HFFc6 (cell line): Measurements from ENCODE around the gene CSNK2B. TPM values are rescaled to one million over a fixed set of nuclear protein-coding genes. Genes with fewer than 3 reads are reported as not detected.
"Not testable (repeated sequence)": the region's sequence is repeated elsewhere in the genome, so short reads cannot be mapped to it uniquely, and the experiment has no call there.

Source experiments
- DNase-seq: peaks from one replicate; pipeline ENCODE4 v3.0.0-alpha.2; 2018
- H3K27ac Mint-ChIP-seq: 2 replicates; pipeline ENCODE4 v1.8.0; 2020; ENCODE audit warnings: mild to moderate bottlenecking, mixed read lengths
- H3K27me3 Mint-ChIP-seq: 2 replicates; pipeline ENCODE4 v1.8.0; 2021; ENCODE audit warnings: mild to moderate bottlenecking, moderate library complexity, mixed read lengths; ENCODE audit not compliant: insufficient read depth
- H3K36me3 Mint-ChIP-seq: 2 replicates; pipeline ENCODE4 v1.8.0; 2021; ENCODE audit warnings: low read depth, mixed read lengths
- H3K4me1 Mint-ChIP-seq: 2 replicates; pipeline ENCODE4 v1.8.0; 2020; ENCODE audit warnings: low read depth, mixed read lengths
- H3K4me3 Mint-ChIP-seq: 2 replicates; pipeline ENCODE4 v1.8.0; 2020; ENCODE audit warnings: mild to moderate bottlenecking, moderate library complexity, mixed read lengths
- H3K9me3 Mint-ChIP-seq: 2 replicates; pipeline ENCODE4 v1.8.0; 2020; ENCODE audit warnings: mild to moderate bottlenecking, mixed read lengths
- total RNA-seq, 6 experiments: library from RNA; stranded (reverse); fragmentation: NEBNext Ultra II Directional; extraction: Animal tissue kit (Norgen Biotek cat#: 25700); gene quantifications; 2 replicates in 1 of 6; 3 replicates in 5 of 6; pipeline ENCODE4 v1.2.3, GENCODE V29; 2021
- TF ChIP-seq, protein P1 (sequence below): fragments of 200-600 bp; sonication (generic); IDR thresholded peaks from 2 replicates; pipeline ENCODE4 v1.5.0; 2021; ENCODE audit warnings: antibody characterized with exemption, mild to moderate bottlenecking

Gene CSNK2B
- total RNA-seq, 6 experiments from 2014 or later: 200 to 255 (median 225) TPM

DNA sequence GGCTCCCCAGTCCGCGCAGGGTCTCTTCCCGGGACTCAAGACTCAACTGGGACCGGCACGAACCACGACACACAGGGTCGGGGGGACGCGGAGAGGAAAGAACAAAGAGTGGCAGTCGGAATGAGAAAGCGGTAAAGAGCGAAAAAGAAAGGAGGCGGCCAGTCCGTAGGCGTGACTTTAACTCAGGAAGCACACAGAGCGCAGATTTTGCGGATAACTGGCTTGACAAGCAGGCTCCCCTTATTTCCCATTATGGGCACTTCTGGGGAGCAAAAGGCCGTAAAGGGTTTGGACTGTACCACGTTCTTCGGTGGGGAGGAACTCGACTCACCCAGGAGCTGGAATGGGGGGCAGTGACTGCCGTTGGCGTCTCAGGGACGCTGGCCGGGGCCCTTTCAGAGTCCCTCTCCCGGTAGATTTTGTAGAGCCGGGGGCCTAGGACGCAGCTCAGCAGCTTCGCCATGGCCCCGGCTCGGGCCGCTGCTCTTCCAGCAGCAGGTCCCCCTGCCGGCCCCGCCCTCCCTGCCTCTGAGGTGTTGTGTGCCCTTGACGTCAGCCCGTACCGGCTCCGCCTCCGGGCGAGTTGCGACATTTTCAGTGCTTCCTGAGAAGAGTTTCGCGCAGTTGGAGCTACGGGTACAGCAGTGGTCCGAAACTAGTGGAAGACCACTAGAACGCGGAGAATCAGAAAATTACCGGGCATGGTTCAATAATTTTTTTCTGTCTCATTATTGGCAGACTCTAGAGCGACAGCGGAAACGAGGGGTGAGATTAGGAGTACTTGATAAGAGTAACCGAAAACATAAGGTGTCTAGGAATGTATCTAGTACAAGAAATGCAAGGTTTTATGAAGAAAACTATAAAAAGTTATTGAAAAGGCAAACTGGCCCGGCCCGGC lies 37.2 kb downstream of the CSNK2B start, which contains the start of gene ABHD16A:
ABHD16A (minus strand) TSS at position 506 of the 898 bp plus-strand sequence; CDS start at position 463, 43 bp downstream.
- TF ChIP-seq, protein P1, sequence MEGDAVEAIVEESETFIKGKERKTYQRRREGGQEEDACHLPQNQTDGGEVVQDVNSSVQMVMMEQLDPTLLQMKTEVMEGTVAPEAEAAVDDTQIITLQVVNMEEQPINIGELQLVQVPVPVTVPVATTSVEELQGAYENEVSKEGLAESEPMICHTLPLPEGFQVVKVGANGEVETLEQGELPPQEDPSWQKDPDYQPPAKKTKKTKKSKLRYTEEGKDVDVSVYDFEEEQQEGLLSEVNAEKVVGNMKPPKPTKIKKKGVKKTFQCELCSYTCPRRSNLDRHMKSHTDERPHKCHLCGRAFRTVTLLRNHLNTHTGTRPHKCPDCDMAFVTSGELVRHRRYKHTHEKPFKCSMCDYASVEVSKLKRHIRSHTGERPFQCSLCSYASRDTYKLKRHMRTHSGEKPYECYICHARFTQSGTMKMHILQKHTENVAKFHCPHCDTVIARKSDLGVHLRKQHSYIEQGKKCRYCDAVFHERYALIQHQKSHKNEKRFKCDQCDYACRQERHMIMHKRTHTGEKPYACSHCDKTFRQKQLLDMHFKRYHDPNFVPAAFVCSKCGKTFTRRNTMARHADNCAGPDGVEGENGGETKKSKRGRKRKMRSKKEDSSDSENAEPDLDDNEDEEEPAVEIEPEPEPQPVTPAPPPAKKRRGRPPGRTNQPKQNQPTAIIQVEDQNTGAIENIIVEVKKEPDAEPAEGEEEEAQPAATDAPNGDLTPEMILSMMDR: peak; percentile 52
- Mint-ChIP-seq H3K9me3 (no peaks in the 10 kb centered on the region), H3K36me3 (no peaks in the 10 kb centered on the region), H3K27me3 (peaks cover 3% of the 10 kb centered on the region), H3K4me1 (peaks cover 24% of the 10 kb centered on the region), H3K4me3 (peak within 1 kb of the TSS; percentile 93), H3K27ac (peak within 1 kb of the TSS; percentile 97)
- DNase-seq: peak; percentile 98

DNA sequence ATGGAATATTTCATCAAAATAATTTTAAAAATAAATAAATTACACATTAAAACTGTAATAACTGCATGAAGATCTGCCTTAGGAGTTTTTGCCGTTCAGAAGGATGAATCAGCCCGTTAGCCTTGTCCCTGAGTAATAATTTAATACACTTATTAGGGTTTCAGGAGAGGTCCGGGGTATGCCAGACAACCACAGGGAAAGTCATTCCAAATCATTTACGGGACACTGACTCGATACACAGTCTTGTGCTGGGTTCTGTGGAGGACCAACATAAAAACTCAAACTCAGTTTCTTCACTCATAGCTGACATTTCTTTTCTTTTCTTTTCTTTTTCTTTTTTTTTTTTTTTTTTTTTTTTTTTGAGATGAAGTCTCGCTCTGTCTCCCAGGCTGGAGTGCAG lies 40.1 kb downstream of the CSNK2B start:
- peaks cover 9% of the 10 kb centered on the region for H3K27me3 Mint-ChIP-seq
- TF ChIP-seq, protein P1: no peak
- H3K36me3 Mint-ChIP-seq: no peaks in the 10 kb centered on the region
- DNase-seq: peak; percentile 43
- no peak overlapping the region for H3K4me3 Mint-ChIP-seq
- no peaks in the 10 kb centered on the region for H3K9me3 Mint-ChIP-seq
- peaks cover 18% of the 10 kb centered on the region for H3K4me1 Mint-ChIP-seq
- H3K27ac Mint-ChIP-seq: no peak overlapping the region

DNA sequence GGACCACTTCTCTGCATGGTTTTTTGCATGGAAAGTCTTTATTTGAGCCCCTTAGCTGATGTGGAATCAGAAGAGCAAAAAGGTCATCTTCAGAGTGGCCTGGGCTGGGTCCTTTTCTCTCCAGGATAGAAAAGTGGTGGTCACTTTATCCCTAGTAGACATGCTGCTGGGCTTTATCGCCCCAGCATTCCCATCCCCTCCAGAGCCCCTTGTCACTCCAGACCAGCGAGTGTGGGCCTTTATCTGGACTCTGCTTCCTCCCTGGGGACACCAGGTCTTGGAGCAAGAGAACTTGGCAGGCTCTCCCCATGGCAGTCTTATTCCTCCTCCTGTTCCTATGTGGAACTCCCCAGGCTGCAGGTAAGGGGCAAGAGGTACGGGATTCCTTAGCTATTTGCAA lies 40.7 kb downstream of the CSNK2B start, which contains the start of gene LY6G6F:
LY6G6F (plus strand) TSS at position 268 of the 400 bp plus-strand sequence; CDS start at position 309, 41 bp downstream.
- peaks cover 13% of the 10 kb centered on the region for H3K27me3 Mint-ChIP-seq
- no peaks in the 10 kb centered on the region for H3K36me3 Mint-ChIP-seq
- TF ChIP-seq, protein P1: no peak
- H3K27ac Mint-ChIP-seq: no peak within 1 kb of the TSS
- H3K4me3 Mint-ChIP-seq: no peak within 1 kb of the TSS
- no peak for DNase-seq
- H3K4me1 Mint-ChIP-seq: peaks cover 12% of the 10 kb centered on the region
- H3K9me3 Mint-ChIP-seq: no peaks in the 10 kb centered on the region

DNA sequence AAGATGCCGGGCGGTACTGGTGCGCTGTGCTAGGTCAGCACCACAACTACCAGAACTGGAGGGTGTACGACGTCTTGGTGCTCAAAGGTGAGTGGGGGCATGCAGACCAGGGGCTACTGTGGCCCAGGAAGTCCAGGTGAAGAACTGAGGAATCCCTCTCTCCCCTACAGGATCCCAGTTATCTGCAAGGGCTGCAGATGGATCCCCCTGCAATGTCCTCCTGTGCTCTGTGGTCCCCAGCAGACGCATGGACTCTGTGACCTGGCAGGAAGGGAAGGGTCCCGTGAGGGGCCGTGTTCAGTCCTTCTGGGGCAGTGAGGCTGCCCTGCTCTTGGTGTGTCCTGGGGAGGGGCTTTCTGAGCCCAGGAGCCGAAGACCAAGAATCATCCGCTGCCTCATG lies 41.8 kb downstream of the CSNK2B start:
- H3K4me3 Mint-ChIP-seq: no peak overlapping the region
- H3K4me1 Mint-ChIP-seq: peaks cover 6% of the 10 kb centered on the region
- no peaks in the 10 kb centered on the region for H3K9me3 Mint-ChIP-seq
- TF ChIP-seq, protein P1: no peak
- no peak overlapping the region for H3K27ac Mint-ChIP-seq
- no peaks in the 10 kb centered on the region for H3K36me3 Mint-ChIP-seq
- no peak for DNase-seq
- peaks cover 22% of the 10 kb centered on the region for H3K27me3 Mint-ChIP-seq

DNA sequence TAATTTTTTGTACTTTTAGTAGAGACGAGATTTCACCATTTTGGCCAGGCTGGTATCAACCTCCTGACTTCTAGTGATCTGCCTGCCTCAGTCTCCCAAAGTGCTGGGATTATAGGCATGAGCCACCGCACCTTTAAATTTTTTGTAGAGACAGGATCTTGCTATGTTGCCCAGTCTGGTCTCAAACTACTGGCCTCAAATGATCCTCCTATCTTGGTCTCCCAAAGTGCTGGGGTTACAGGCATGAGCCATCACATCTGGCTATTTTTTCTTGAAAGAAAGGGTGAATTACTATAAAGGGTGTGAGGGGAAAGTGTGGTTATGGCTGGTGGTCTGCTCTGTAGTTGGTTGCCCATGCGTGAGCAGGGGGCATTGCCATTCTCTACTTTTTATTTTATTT lies 42.3 kb downstream of the CSNK2B start:
- peaks cover 4% of the 10 kb centered on the region for H3K4me1 Mint-ChIP-seq
- no peak overlapping the region for H3K27ac Mint-ChIP-seq
- H3K27me3 Mint-ChIP-seq: peaks cover 23% of the 10 kb centered on the region
- no peaks in the 10 kb centered on the region for H3K9me3 Mint-ChIP-seq
- no peak overlapping the region for H3K4me3 Mint-ChIP-seq
- TF ChIP-seq, protein P1: no peak
- DNase-seq: no peak
- no peaks in the 10 kb centered on the region for H3K36me3 Mint-ChIP-seq

DNA sequence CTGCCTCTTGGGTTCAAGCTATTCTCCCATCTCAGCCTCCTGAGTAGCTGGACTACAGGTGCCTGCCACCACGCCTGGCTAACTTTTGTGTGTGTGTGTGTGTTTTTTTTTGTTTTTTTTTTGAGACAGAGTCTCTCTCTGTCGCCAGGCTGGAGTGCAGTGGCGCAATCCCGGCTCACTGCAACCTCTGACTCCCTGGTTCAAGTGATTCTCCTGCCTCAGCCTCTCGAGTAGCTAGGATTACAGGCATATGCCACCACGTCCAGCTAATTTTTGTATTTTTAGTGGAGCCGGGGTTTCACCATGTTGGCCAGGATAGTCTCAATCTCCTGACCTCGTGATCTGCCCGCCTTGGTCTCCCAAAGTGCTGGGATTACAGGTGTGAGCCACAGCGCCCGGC lies 43.3 kb downstream of the CSNK2B start:
- peaks cover 25% of the 10 kb centered on the region for H3K27me3 Mint-ChIP-seq
- not testable (repeated sequence) for H3K27ac Mint-ChIP-seq, H3K36me3 Mint-ChIP-seq, DNase-seq, H3K4me3 Mint-ChIP-seq, H3K4me1 Mint-ChIP-seq, H3K9me3 Mint-ChIP-seq
